ENCODE results near the gene FOSL2. TPM values are rescaled to one million over a fixed set of nuclear protein-coding genes. Genes with fewer than 3 reads are reported as not detected.

The FOSL2 gene
- 39.0 to 53.5 TPM (median 47.6 TPM) in 5 replicates for total RNA-seq (2022; extraction: Qiagen RNA extraction; ENCODE audit: low read depth)

GRCh38 chr2:28392297-28393113, at the start of gene FOSL2:
FOSL2 (plus strand) TSS chr2:28392858; CDS start chr2:28393721, 863 bp downstream.

Other genes starting within 250 kb of the FOSL2 start
- gene PLB1, start 103.2 kb downstream of the FOSL2 start, total RNA-seq (2022; extraction: Qiagen RNA extraction; ENCODE audit: low read depth): 1.1 to 2.6 TPM (median 1.9 TPM) in 5 replicates